GM12865 (cell line): Measurements from ENCODE around the gene STAG1.
"Not testable (repeated sequence)": the region's sequence is repeated elsewhere in the genome, so short reads cannot be mapped to it uniquely, and the experiment has no call there.

ENCODE experiments used
- DNase-seq: peaks from one replicate; pipeline ENCODE4 v3.0.0; 2010; ENCODE audit warnings: low read depth
- H3K4me3 ChIP-seq: 2 replicates; pipeline ENCODE4 v1.5.1; 2011; ENCODE audit warnings: mild to moderate bottlenecking, low read depth, low read length, control low read depth
- CTCF ChIP-seq: IDR thresholded peaks from 2 replicates; pipeline ENCODE4 v1.5.1; 2011; ENCODE audit warnings: low read length, control low read depth, low read depth, inconsistent platforms; ENCODE audit not compliant: insufficient read depth; ENCODE audit errors: missing control alignments

The STAG1 gene

GRCh38 chr3:136624371-136624770 is 127.8 kb downstream of the STAG1 start:
- no peak for DNase-seq
- H3K4me3 ChIP-seq, result no peak overlapping the region
- TF ChIP-seq CTCF, result no peak

GRCh38 chr3:136621628-136622027 is 130.6 kb downstream of the STAG1 start:
- no peak for TF ChIP-seq CTCF
- no peak for DNase-seq
- no peak overlapping the region for H3K4me3 ChIP-seq

DNA sequence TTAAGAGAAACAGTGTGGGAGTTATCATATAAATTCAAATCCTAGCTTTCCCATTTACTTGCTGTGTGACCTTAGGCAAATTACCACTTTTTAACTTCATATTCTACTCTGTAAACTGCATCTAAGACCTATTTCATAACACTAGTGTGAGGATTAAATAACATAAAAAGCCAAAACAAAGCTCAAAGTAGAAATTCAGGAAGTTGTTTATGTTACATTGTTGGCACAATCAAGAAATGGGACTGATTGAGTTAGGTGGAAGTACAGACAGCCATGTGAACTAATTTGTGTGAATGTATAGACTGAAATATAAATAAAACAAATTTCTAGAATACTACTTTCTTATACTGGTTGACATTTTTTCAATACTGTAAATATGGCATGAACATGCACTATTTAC is 131.7 kb downstream of the STAG1 start:
- H3K4me3 ChIP-seq, result no peak overlapping the region
- TF ChIP-seq CTCF, result no peak
- no peak for DNase-seq

DNA sequence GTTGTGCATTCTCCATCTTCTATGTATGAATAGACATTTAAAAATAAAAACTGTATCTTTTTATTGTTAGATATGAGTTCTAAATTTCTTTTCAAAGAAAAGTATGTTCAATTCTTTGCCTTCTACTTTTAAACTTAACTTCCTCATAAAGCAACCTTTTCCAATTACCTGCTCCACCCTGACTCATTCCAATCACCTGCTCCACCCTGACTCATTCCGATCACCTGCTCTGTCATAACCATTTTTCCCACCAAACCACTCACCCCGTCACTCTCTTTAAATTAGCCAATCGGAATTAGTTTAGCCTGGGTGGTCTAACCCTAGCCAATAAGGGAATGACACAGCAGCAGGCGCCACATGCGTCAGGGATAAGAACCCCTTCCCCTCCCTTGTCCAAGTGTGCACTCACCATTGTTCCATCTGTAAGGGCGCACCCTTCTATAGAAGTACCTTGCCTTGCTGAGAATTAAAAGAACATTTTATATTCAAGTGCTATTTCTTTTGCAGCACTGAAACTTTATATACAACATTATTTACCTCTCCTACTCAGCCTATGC is 134.1 kb downstream of the STAG1 start:
- DNase-seq, H3K4me3 ChIP-seq: not testable (repeated sequence)

GRCh38 chr3:136617198-136617597 is 135.0 kb downstream of the STAG1 start:
- no peak overlapping the region for H3K4me3 ChIP-seq
- no peak for DNase-seq
- no peak for TF ChIP-seq CTCF

DNA sequence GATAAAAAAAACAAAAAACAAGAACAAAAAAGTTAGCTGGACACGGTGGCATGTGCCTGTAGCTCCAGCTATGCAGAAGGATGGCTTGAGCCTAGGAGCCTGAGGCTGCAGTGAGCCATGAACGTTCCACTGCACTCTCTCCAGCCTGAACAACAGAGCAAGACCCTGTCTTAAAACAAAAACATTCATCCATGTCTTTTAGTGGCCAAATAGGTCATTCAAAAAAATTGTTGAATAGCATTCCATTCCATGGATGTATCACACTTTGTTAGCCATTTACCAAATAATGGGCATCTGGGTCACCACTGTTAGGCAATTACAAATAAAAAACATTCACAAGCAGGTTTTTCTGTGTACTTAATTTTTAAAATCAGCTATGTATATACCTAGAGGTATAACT is 139.7 kb downstream of the STAG1 start:
- H3K4me3 ChIP-seq, result no peak overlapping the region
- no peak for TF ChIP-seq CTCF
- no peak for DNase-seq

- DNase-seq, result no peak
- TF ChIP-seq CTCF, result no peak
- no peak overlapping the region for H3K4me3 ChIP-seq
Observed at GRCh38 chr3:136606990-136607389, 145.2 kb downstream of the STAG1 start.

DNA sequence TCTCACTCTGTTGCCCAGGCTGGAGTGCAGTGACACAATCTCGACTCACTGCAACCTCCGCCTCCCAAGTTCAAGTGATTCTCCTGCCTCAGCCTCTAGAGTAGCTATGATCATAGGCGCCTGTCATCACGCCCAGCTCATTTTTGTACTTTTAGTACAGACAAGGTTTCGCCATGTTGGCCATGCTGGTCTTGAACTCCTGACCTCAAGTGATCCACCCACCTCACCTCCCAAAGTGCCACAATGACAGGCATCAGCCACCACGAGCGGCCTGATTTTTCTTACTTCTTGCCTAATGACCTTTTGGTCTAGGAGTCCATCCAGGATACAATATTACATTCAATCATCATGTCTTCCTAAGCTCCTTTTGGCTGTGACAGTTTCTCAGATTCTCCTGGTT is 146.0 kb downstream of the STAG1 start:
- DNase-seq, H3K4me3 ChIP-seq: not testable (repeated sequence)
